Cardiac muscle cell (in vitro differentiated cells and primary cell): ENCODE measurements around the gene SLC12A9. TPM values are rescaled to one million over a fixed set of nuclear protein-coding genes. Genes with fewer than 3 reads are reported as not detected.
"Not testable (repeated sequence)": the region's sequence is repeated elsewhere in the genome, so short reads cannot be mapped to it uniquely, and the experiment has no call there.

Experiments used
- DNase-seq, 2 donors: peaks; one replicate each; pipeline versions ENCODE4 v3.0.0 to v3.0.0-alpha.2; 2010 to 2017; ENCODE audit warnings: low read depth in 1 of 2, low spot score in 1 of 2
- H3K27ac ChIP-seq: fragments of 200-600 bp; sonication (generic); 2 replicates; pipeline ENCODE4 v1.5.1; 2016
- H3K27me3 ChIP-seq: fragments of 200-600 bp; sonication (generic); 2 replicates; pipeline ENCODE4 v1.6.0; 2016; ENCODE audit warnings: control low read depth
- H3K36me3 ChIP-seq: fragments of 200-600 bp; sonication (generic); 2 replicates; pipeline ENCODE4 v1.5.1; 2016; ENCODE audit warnings: control low read depth
- H3K4me1 ChIP-seq: fragments of 200-600 bp; sonication (generic); 2 replicates; pipeline ENCODE4 v1.8.1; 2017; ENCODE audit warnings: low read depth, mild to moderate bottlenecking, mixed run types
- H3K4me3 ChIP-seq: fragments of 200-600 bp; sonication (generic); 2 replicates; pipeline ENCODE4 v1.5.1; 2016; ENCODE audit warnings: mild to moderate bottlenecking
- H3K9me3 ChIP-seq: fragments of 200-600 bp; sonication (generic); 2 replicates; pipeline ENCODE4 v1.5.1; 2017; ENCODE audit warnings: low read depth, mild to moderate bottlenecking, control low read depth
- CTCF ChIP-seq: IDR thresholded peaks from 2 replicates; pipeline ENCODE4 v1.5.1; 2012; ENCODE audit warnings: low read depth, mild to moderate bottlenecking, low read length
- polyA plus RNA-seq: library from polyadenylated mRNA; unstranded; fragments of >200 nt; fragmentation: Nextera tagmentation; extraction: Ambion mirVana; gene quantifications from 2 replicates; pipeline ENCODE4 v1.2.1, GENCODE V29; 2016
- total RNA-seq: library from RNA; depleted of rRNA; stranded (reverse); fragments of >200 nt; gene quantifications from 2 replicates; pipeline ENCODE4 v1.2.3, GENCODE V29; 2016

Gene SLC12A9
- total and polyA plus RNA-seq, 2 experiments from 2014 or later, result 14.6 to 18.3 TPM

- no peak overlapping the region for H3K4me3 ChIP-seq
- no peaks in the 10 kb centered on the region for H3K9me3 ChIP-seq
- no peak for TF ChIP-seq CTCF
- peaks cover 56% of the 10 kb centered on the region for H3K36me3 ChIP-seq
- no peak overlapping the region for H3K27ac ChIP-seq
- no peaks in the 10 kb centered on the region for H3K27me3 ChIP-seq
- no peaks in the 10 kb centered on the region for H3K4me1 ChIP-seq
- no peak for DNase-seq
These were observed 44.1 kb upstream of the SLC12A9 start for GRCh38 chr7:100808354-100808875.

DNA sequence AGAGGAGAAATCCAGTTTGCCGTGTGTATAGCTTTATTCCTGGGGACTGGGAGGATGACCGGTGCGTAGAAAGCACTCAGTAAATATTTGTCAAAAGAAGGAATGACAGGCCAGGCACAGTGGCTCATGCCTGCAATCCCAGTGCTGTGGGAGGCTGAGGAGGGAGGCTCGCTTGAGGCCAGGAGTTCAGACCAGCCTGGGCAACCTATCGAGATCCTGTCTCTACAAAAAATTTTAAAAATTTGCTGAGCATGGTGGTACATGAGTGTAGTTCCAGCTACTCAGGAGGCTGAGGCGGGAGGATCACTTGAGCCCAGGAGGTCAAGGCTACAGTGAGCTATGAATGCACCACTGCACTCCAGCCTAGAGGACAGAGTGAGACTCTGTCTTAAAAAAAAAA, 41.0 kb upstream of the SLC12A9 start:
- DNase-seq, result no peak
- Histone ChIP-seq H3K27me3 (no peaks in the 10 kb centered on the region), H3K4me1 (no peaks in the 10 kb centered on the region), H3K4me3 (no peak overlapping the region), H3K27ac (no peak overlapping the region), H3K36me3 (peaks cover 61% of the 10 kb centered on the region), H3K9me3 (no peaks in the 10 kb centered on the region)
- no peak for TF ChIP-seq CTCF

- Histone ChIP-seq H3K27me3 (no peaks in the 10 kb centered on the region), H3K27ac (no peak overlapping the region), H3K4me3 (no peak overlapping the region), H3K9me3 (no peaks in the 10 kb centered on the region), H3K36me3 (peaks cover 58% of the 10 kb centered on the region), H3K4me1 (no peaks in the 10 kb centered on the region)
- TF ChIP-seq CTCF, result no peak
- no peak for DNase-seq
These were observed 39.8 kb upstream of the SLC12A9 start for GRCh38 chr7:100812729-100813128.

- H3K9me3 ChIP-seq, H3K27me3 ChIP-seq, H3K4me3 ChIP-seq, DNase-seq, H3K4me1 ChIP-seq, H3K27ac ChIP-seq: not testable (repeated sequence)
- peaks cover 51% of the 10 kb centered on the region for H3K36me3 ChIP-seq
These were observed 36.0 kb upstream of the SLC12A9 start for GRCh38 chr7:100816515-100816914.

DNA sequence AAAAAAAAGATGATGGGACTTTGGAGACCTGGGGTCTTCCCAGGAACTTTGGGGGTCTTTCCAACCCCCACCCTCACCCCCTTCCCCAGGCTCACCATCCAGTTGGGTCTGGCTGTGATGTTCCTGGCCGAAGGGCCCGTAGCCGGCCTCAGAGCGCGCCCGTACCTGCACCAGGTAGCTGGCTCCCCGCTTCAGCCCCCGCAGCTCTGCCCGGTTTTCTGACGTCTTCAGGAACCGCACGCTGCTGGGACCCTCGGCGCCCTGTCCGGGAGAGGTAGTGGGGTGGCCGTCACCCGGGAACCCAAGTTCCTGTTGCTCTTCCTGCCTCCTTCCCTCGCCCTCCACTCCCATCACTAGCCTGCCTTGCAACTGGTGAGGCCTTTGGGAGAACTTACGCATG, 35.4 kb upstream of the SLC12A9 start:
- Histone ChIP-seq H3K4me1 (no peaks in the 10 kb centered on the region), H3K27ac (no peak overlapping the region), H3K9me3 (no peaks in the 10 kb centered on the region), H3K4me3 (no peak overlapping the region), H3K36me3 (peaks cover 57% of the 10 kb centered on the region), H3K27me3 (no peaks in the 10 kb centered on the region)
- TF ChIP-seq CTCF, result no peak
- no peak for DNase-seq

DNA sequence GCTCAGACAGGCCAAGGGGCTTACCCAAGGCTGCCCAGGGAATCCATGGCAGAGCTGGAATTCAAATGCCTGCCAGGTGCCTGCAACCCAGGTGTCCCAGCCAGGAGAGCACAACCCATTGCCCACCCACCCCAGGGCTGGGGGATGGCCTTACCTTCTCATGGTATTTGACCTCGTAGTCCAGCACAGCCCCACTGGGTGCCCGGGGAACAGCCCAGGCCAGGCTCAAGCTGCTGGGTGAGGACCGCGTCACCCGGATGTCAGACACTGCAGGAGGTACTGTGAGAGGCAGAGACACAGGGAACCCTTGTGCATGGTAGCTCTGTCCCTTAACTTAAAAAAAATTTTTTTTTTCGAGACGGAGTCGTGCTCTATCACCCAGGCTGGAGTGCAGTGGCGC, 34.1 kb upstream of the SLC12A9 start:
- no peak for DNase-seq

More for the DNA sequence above, 34.1 kb upstream of the SLC12A9 start:
- Histone ChIP-seq H3K9me3 (no peaks in the 10 kb centered on the region), H3K4me3 (no peak overlapping the region), H3K36me3 (peaks cover 55% of the 10 kb centered on the region), H3K27me3 (no peaks in the 10 kb centered on the region), H3K27ac (no peak overlapping the region), H3K4me1 (no peaks in the 10 kb centered on the region)
- TF ChIP-seq CTCF, result no peak
